GM12892 (cell line): Measurements from ENCODE around the gene DENND2A.

Experiments used
- POLR2A ChIP-seq: IDR thresholded peaks from 2 replicates; pipeline ENCODE4 v1.6.1; 2011; ENCODE audit warnings: low read depth, low read length, control low read depth
- POLR2AphosphoS5 ChIP-seq: IDR thresholded peaks from 2 replicates; pipeline ENCODE4 v1.6.1; 2011; ENCODE audit warnings: low read depth, low read length, control low read depth

DNA sequence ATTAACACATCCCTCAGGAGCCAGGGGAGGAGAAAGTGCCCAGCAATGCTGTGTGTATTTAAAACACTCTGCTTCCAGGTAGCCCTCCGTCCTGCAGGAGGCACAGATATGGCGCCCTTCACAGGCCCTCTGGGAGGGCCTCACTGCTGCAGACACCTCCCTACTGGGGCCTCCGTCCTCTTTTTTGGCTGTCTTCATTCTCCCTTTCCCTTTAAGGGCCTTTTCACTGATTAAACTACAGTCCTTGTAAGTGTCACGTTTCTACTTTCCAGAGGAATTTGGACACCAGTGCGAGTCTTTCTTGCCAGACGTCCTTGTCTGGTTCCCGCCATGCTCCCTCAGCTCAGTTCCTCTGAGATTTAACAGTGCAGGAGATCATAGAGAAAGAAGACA lies 121.6 kb downstream of the DENND2A start:
- no peak for TF ChIP-seq POLR2AphosphoS5
- TF ChIP-seq POLR2A = no peak
